Effector memory CD4-positive, alpha-beta T cell (primary cell): ENCODE results near the gene TNFRSF18.

Experiments used
- DNase-seq, 3 donors: peaks; one replicate each; pipeline ENCODE4 v3.0.0-alpha.2; 2020
- H3K27ac ChIP-seq: 2 replicates; pipeline ENCODE4 v1.7.0; 2013; ENCODE audit warnings: mild to moderate bottlenecking, low read length, moderate library complexity; ENCODE audit not compliant: insufficient read depth, poor library complexity, severe bottlenecking
- H3K27me3 ChIP-seq: replicated peaks from 2 replicates; pipeline ENCODE4 v1.7.0; 2013; ENCODE audit warnings: mild to moderate bottlenecking, low read length; ENCODE audit not compliant: insufficient read depth, control insufficient read depth, poor library complexity, severe bottlenecking
- H3K36me3 ChIP-seq: 2 replicates; pipeline ENCODE4 v1.7.0; 2013; ENCODE audit warnings: mild to moderate bottlenecking, low read length, moderate library complexity; ENCODE audit not compliant: control insufficient read depth, insufficient read depth
- H3K4me1 ChIP-seq: 2 replicates; pipeline ENCODE4 v1.7.0; 2013; ENCODE audit warnings: low read length, mild to moderate bottlenecking; ENCODE audit not compliant: control insufficient read depth, insufficient read depth, poor library complexity, severe bottlenecking
- H3K4me3 ChIP-seq: 2 replicates; pipeline ENCODE4 v1.7.0; 2013; ENCODE audit warnings: low read length, low read depth, mild to moderate bottlenecking; ENCODE audit not compliant: insufficient read depth, poor library complexity, severe bottlenecking
- H3K9me3 ChIP-seq: 2 replicates; pipeline ENCODE4 v1.7.0; 2013; ENCODE audit warnings: mild to moderate bottlenecking, low read length, moderate library complexity; ENCODE audit not compliant: control insufficient read depth

The TNFRSF18 gene

DNA sequence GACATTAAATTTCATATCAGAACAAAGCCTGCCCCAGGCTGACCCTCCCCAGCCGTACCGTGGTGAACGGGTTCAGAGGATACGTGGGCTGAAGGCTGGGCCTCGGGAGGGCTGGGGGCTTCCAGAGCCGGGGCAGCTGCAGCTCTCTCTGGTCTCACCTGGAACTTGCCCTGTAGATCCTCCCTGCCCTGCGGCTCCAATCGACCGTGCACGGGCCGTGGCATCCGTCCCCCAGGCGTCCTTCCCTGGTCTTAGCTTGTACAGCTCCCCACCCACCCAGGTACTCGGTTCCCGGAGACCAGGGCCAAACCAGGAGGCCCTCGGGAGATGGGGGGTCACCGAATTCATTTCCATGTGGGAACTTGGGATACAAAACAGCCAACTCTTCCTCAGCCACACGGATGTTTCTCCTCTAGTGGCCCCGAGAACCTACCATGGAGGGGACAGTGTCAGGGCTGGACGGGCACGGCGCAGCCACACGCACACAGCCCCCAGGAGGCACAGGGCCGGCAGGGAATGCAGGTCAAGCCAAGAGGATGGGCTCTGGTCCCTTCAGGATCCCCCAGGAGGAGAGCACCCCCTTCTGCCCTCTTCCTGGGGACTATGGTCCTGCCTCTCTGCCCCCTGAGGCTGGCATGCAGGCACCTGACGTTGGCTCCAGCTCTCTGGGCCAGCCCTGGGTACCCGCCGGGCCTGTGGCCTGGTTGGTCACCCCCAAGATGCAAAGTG is 28.8 kb upstream of the TNFRSF18 start:
- Histone ChIP-seq H3K9me3 (no peaks in the 10 kb centered on the region), H3K27me3 (no peaks in the 10 kb centered on the region), H3K27ac (no peak overlapping the region), H3K4me3 (no peak overlapping the region), H3K4me1 (peaks cover 19% of the 10 kb centered on the region), H3K36me3 (peaks cover 6% of the 10 kb centered on the region)
- DNase-seq, result no peak

DNA sequence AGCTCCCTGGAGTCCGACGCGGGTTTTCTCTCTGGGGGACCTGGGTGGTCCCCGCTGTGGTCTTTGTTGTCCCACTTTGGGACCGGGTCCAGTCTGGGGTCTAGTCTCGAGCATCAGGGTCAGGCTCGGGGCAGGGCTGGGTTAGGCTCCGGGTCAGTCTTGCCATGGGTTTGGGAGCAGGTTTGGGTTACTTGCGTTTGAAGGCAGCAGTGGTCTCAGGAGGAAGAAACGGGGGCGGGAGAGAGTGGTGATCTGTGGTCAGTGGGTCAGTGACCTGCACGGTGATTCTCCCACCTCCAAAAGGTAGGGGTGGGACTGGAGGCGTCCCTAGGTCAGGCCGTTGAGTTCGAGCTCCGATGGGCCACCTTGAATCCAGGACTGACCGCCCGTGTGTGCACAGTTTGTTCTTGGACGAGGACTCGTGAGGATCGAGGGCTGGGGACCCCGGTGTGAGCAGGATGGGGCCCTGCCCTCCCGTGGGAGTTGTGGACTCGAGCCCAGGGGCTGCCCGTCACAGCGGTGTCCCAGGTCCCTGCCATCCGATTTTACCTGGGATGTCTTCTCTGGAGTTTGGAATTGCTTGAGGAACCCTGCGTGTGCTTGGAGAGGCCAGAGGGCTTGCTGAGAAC is 27.9 kb upstream of the TNFRSF18 start:
- Histone ChIP-seq H3K27ac (no peak overlapping the region), H3K4me3 (no peak overlapping the region), H3K36me3 (peaks cover 11% of the 10 kb centered on the region), H3K4me1 (peaks cover 28% of the 10 kb centered on the region), H3K9me3 (no peaks in the 10 kb centered on the region), H3K27me3 (no peaks in the 10 kb centered on the region)
- no peak for DNase-seq

DNA sequence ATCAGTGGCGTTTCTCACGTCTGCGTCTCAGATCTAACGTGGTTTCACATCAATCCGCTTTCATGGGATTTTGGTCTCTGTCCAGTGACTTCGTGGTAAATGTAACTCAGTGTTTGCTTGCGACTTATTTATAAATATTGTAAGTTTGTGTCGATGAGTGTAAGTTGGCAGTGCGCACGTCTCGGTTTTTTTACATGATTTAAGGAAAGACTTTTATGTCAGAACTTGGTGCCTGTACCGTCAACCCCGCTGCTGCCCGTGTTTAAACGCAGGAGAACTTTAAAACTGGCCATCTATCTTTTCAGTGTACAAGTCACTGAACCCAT is 27.1 kb upstream of the TNFRSF18 start:
- DNase-seq, result no peak
- Histone ChIP-seq H3K9me3 (no peaks in the 10 kb centered on the region), H3K27me3 (no peaks in the 10 kb centered on the region), H3K4me1 (peaks cover 30% of the 10 kb centered on the region), H3K4me3 (no peak overlapping the region), H3K27ac (no peak overlapping the region), H3K36me3 (peaks cover 18% of the 10 kb centered on the region)

DNA sequence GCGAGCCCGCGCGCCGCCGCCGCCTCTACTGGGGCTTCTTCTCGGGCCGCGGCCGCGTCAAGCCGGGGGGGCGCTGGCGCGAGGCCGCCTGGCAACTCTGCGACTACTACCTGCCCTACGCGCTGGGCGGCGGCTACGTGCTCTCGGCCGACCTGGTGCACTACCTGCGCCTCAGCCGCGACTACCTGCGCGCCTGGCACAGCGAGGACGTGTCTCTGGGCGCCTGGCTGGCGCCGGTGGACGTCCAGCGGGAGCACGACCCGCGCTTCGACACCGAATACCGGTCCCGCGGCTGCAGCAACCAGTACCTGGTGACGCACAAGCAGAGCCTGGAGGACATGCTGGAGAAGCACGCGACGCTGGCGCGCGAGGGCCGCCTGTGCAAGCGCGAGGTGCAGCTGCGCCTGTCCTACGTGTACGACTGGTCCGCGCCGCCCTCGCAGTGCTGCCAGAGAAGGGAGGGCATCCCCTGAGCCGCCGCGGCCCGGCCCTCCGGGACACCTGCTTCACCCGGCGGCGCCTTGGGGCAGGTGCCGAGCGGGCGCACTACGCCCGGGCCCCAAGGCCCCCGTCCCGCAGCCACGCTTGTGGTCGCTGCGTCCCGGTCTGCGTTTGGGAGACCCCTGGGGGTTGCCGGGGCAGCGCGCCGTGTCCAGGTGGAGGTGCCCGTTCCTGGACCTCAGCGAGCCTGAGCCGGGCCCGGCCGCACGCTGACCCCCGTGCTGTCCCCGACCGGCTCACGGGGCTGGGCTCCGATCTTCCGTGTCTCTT is 26.6 kb upstream of the TNFRSF18 start:
- no peak for DNase-seq
- H3K4me3 ChIP-seq, result no peak overlapping the region
- H3K9me3 ChIP-seq, result no peaks in the 10 kb centered on the region
- H3K27me3 ChIP-seq, result no peaks in the 10 kb centered on the region
- no peak overlapping the region for H3K27ac ChIP-seq
- peaks cover 30% of the 10 kb centered on the region for H3K4me1 ChIP-seq
- H3K36me3 ChIP-seq, result peaks cover 23% of the 10 kb centered on the region

DNA sequence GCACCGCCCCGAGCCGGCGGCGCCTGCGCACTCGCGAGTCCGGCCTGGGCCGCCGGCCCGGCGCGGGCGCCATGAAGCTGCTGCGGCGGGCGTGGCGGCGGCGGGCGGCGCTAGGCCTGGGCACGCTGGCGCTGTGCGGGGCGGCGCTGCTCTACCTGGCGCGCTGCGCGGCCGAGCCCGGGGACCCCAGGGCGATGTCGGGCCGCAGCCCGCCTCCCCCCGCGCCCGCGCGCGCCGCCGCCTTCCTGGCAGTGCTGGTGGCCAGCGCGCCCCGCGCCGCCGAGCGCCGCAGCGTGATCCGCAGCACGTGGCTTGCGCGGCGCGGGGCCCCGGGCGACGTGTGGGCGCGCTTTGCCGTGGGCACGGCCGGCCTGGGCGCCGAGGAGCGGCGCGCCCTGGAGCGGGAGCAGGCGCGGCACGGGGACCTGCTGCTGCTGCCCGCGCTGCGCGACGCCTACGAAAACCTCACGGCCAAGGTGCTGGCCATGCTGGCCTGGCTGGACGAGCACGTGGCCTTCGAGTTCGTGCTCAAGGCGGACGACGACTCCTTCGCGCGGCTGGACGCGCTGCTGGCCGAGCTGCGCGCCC is 25.9 kb upstream of the TNFRSF18 start, which contains the start of gene B3GALT6:
TSS of gene B3GALT6 (plus strand) at position 30 of the 588 bp plus-strand sequence. CDS start at position 72, 42 bp downstream.
- Histone ChIP-seq H3K4me3 (peak within 1 kb of the TSS; percentile 95), H3K36me3 (peaks cover 30% of the 10 kb centered on the region), H3K27me3 (no peaks in the 10 kb centered on the region), H3K27ac (peak within 1 kb of the TSS; percentile 94), H3K9me3 (no peaks in the 10 kb centered on the region), H3K4me1 (peaks cover 30% of the 10 kb centered on the region)
- DNase-seq, result no peak

DNA sequence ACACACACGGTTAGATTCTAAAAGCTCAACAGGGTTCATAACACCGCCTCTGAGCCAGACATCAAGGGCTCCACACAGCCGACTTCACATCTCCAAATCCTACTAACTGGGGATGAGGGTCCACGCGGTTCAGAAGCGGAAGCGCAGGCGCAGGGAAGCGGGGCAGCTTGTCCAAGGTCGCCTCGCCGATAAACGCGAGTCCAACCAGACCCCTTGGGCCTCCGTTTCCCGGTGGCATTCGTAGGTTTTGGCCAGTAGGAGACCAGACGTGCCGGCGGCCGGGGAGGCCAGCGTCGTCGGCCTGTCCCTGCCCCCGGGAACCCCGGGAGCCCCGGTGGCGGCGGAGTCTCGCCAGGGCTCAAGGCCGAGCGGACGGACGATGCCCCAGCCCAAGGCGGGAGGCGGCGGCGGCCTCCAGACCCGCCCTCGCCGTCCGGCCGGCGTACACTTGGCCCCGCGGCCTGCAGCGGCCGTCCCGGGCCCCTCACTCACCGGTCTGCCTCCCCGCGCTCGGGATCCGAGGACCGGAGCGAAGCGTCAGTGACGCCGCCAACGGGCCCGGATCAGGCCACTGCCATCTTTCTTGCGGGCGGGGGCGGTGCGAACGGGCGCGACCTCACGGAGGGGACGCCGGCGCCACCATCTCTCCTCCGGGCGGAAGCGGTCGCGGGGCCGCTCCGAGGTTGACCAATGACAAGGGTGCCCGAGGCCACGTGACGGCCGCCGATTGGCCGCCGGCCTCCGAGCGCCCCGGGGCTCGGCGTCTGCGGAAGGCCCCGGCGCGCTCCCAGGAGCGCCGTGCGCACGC is 25.2 kb upstream of the TNFRSF18 start, which contains the start of gene SDF4:
TSS of gene SDF4 (minus strand) at position 602 of the 808 bp plus-strand sequence. CDS start 3,229 bp downstream, outside the sequence.
- peak; percentile 94 to 95 (median 95) for DNase-seq
- H3K36me3 ChIP-seq, result peaks cover 34% of the 10 kb centered on the region
- H3K9me3 ChIP-seq, result no peaks in the 10 kb centered on the region
- peak within 1 kb of the TSS; percentile 94 for H3K27ac ChIP-seq
- no peaks in the 10 kb centered on the region for H3K27me3 ChIP-seq
- peaks cover 30% of the 10 kb centered on the region for H3K4me1 ChIP-seq
- peak within 1 kb of the TSS; percentile 95 for H3K4me3 ChIP-seq

DNA sequence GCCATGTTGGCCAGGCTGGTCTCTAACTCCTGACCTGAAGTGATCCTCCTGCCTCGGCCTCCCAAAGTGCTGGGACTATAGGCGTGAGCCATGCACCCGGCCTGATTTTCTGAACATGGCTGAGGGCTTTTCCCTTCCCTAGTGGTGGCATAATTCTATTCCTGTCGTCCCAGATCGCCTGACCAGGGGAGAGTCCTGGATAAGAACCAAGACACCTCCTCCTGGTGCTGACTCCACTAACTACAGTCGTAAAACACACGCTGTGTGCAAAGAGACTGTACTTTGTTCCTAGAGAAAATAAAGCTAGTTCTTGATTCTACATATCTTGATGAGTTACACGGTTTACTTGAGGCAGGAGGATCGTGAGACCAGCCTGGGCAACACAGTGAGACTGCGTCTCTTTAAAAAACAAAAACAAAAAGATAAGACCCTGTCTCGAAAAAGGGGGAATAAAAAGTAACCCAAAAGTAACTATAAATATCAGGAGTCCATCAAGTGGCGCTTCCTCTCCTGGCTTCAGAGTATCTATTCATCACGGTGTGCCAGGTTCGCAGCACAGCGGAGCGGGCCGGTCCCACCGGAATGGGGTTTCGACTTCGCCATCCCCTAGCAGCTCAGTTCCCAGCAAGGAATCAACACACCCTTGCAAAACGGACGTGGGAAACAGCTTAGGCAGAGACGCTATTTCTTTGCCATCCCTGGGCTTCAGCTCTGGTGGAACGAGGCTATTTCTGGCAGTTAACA is 24.4 kb upstream of the TNFRSF18 start:
- peaks cover 30% of the 10 kb centered on the region for H3K4me1 ChIP-seq
- peaks cover 41% of the 10 kb centered on the region for H3K36me3 ChIP-seq
- DNase-seq, result no peak

DNA sequence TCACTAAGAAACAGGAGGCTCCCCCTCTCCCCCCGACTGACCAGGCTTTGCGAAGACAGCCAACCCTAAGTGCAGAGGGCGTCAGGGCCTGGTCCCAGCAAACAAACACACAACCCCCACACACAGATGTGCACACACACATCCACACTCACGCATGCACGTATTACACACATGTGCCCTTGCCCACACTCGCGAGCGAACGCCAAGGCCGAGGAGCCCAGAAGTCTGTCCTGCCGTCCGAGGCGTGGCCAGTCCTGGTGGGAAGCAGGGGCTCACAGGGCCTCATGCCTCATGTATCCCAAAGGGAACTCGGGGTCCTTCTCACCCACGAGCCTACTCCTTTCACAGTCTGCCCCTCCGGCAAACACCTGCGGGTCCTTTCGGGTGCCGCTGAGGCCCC is 23.4 kb upstream of the TNFRSF18 start:
- Histone ChIP-seq H3K36me3 (peaks cover 45% of the 10 kb centered on the region), H3K9me3 (no peaks in the 10 kb centered on the region), H3K4me3 (no peak overlapping the region), H3K27me3 (no peaks in the 10 kb centered on the region), H3K4me1 (peaks cover 30% of the 10 kb centered on the region), H3K27ac (no peak overlapping the region)
- no peak for DNase-seq

More for the DNA sequence above, 24.4 kb upstream of the TNFRSF18 start:
- peak overlapping the region; percentile 94 for H3K27ac ChIP-seq
- peak overlapping the region; percentile 95 for H3K4me3 ChIP-seq
- no peaks in the 10 kb centered on the region for H3K9me3 ChIP-seq
- H3K27me3 ChIP-seq, result no peaks in the 10 kb centered on the region
